ENCODE measurements around the gene GALNTL6. TPM values are rescaled to one million over a fixed set of nuclear protein-coding genes. Genes with fewer than 3 reads are reported as not detected.
A peak's percentile ranks its signal among the peaks of the same experiment; 100 is the strongest.

GALNTL6 gene
- total RNA-seq, 2 donors from 2014 or later, result 0.19 to 0.20 TPM

- H3K27me3 ChIP-seq, result no peaks in the 10 kb centered on the region
- DNase-seq, result no peak
- TF ChIP-seq CTCF (IDR thresholded peaks at IDR 0.05), result no peak
- H3K4me3 ChIP-seq, result no peak overlapping the region
- no peak overlapping the region for H3K27ac ChIP-seq
- no peaks in the 10 kb centered on the region for H3K9me3 ChIP-seq
- intact Hi-C loops (cut with DNase I), result no loop called here
- H3K36me3 ChIP-seq, result no peaks in the 10 kb centered on the region
- no peak overlapping the region for H3K9ac ChIP-seq (ENCODE audit: low read depth in 2 of 2, low read length in 2 of 2)
- no peaks in the 10 kb centered on the region for H3K4me1 ChIP-seq
These were observed 1009.1 kb downstream of the GALNTL6 start for GRCh38 chr4:172822331-172822730.

- H3K9ac ChIP-seq (ENCODE audit: low read depth in 2 of 2, low read length in 2 of 2), result no peak overlapping the region
- intact Hi-C loops (cut with DNase I), result no loop called here
- H3K4me3 ChIP-seq, result no peak overlapping the region
- H3K27ac ChIP-seq, result no peak overlapping the region
- H3K27me3 ChIP-seq, result no peaks in the 10 kb centered on the region
- TF ChIP-seq CTCF (IDR thresholded peaks at IDR 0.05), result no peak
- no peaks in the 10 kb centered on the region for H3K36me3 ChIP-seq
- no peaks in the 10 kb centered on the region for H3K9me3 ChIP-seq
- no peaks in the 10 kb centered on the region for H3K4me1 ChIP-seq
- no peak for DNase-seq
These were observed 1013.1 kb downstream of the GALNTL6 start for GRCh38 chr4:172826346-172826745.

GRCh38 chr4:172826861-172827260 is 1013.7 kb downstream of the GALNTL6 start:
- Histone ChIP-seq H3K4me1 (no peaks in the 10 kb centered on the region), H3K27ac (no peak overlapping the region), H3K27me3 (no peaks in the 10 kb centered on the region), H3K36me3 (no peaks in the 10 kb centered on the region), H3K4me3 (no peak overlapping the region), H3K9me3 (no peaks in the 10 kb centered on the region), H3K9ac (ENCODE audit: low read depth in 2 of 2, low read length in 2 of 2) (no peak overlapping the region)
- intact Hi-C loops (cut with DNase I), result no loop called here
- DNase-seq, result no peak
- no peak for TF ChIP-seq CTCF (IDR thresholded peaks at IDR 0.05)

- no peak overlapping the region for H3K9ac ChIP-seq (ENCODE audit: low read depth in 2 of 2, low read length in 2 of 2)
- TF ChIP-seq CTCF (IDR thresholded peaks at IDR 0.05), result peak; percentile 48
- H3K36me3 ChIP-seq, result no peaks in the 10 kb centered on the region
- DNase-seq, result no peak
- no peak overlapping the region for H3K27ac ChIP-seq
- no peaks in the 10 kb centered on the region for H3K9me3 ChIP-seq
- intact Hi-C loops (cut with DNase I), result loop anchor here (5.0 to 10.0 kb wide), 2 partner anchors 238 to 986 kb away; no protein-coding TSS in a partner anchor
- H3K27me3 ChIP-seq, result no peaks in the 10 kb centered on the region
- no peak overlapping the region for H3K4me3 ChIP-seq
- no peaks in the 10 kb centered on the region for H3K4me1 ChIP-seq
These were observed 1017.1 kb downstream of the GALNTL6 start for GRCh38 chr4:172830295-172830764.

GRCh38 chr4:172836661-172837060 is 1023.5 kb downstream of the GALNTL6 start:
- H3K27me3 ChIP-seq, result no peaks in the 10 kb centered on the region
- no peaks in the 10 kb centered on the region for H3K4me1 ChIP-seq
- no peak overlapping the region for H3K4me3 ChIP-seq
- no peak overlapping the region for H3K27ac ChIP-seq
- intact Hi-C loops (cut with DNase I), result loop anchor here (10.0 kb wide), 1 partner anchor 992 kb away; no protein-coding TSS in a partner anchor
- H3K9ac ChIP-seq (ENCODE audit: low read depth in 2 of 2, low read length in 2 of 2), result no peak overlapping the region
- DNase-seq, result no peak
- H3K36me3 ChIP-seq, result no peaks in the 10 kb centered on the region
- no peaks in the 10 kb centered on the region for H3K9me3 ChIP-seq
- no peak for TF ChIP-seq CTCF (IDR thresholded peaks at IDR 0.05)
